Liver (tissue), 3 donors: ENCODE results near the gene RNF151.

ENCODE experiments used
- ATF3 ChIP-seq: IDR thresholded peaks from 2 replicates; pipeline ENCODE4 v1.6.1; 2016; ENCODE audit warnings: antibody characterized with exemption
- GABPA ChIP-seq, 2 donors: IDR thresholded peaks in 1 of 2; conservative IDR thresholded peaks in 1 of 2; 2 replicates each; pipeline ENCODE4 v1.6.1; 2016; ENCODE audit warnings: antibody characterized with exemption in 2 of 2, mild to moderate bottlenecking in 1 of 2, moderate library complexity in 1 of 2
- TAF1 ChIP-seq: conservative IDR thresholded peaks from 2 replicates; pipeline ENCODE4 v1.6.1; 2016; ENCODE audit warnings: antibody characterized with exemption, mild to moderate bottlenecking
- TF ChIP-seq, protein P1 (sequence below): fragments of 150-350 bp; IDR thresholded peaks from 2 replicates; pipeline ENCODE4 v1.5.1; 2017; ENCODE audit warnings: improper control_type of control experiment, low read depth, low read length; ENCODE audit not compliant: missing input control
- donor health status: healthy.
- donor health status: healthy.

GRCh38 chr16:1929578-1930337 lies 36.9 kb upstream of the RNF151 start:
- no peak for TF ChIP-seq TAF1
- TF ChIP-seq, protein P1, sequence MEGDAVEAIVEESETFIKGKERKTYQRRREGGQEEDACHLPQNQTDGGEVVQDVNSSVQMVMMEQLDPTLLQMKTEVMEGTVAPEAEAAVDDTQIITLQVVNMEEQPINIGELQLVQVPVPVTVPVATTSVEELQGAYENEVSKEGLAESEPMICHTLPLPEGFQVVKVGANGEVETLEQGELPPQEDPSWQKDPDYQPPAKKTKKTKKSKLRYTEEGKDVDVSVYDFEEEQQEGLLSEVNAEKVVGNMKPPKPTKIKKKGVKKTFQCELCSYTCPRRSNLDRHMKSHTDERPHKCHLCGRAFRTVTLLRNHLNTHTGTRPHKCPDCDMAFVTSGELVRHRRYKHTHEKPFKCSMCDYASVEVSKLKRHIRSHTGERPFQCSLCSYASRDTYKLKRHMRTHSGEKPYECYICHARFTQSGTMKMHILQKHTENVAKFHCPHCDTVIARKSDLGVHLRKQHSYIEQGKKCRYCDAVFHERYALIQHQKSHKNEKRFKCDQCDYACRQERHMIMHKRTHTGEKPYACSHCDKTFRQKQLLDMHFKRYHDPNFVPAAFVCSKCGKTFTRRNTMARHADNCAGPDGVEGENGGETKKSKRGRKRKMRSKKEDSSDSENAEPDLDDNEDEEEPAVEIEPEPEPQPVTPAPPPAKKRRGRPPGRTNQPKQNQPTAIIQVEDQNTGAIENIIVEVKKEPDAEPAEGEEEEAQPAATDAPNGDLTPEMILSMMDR = peak; percentile 99
- no peak for TF ChIP-seq ATF3
- no peak for TF ChIP-seq GABPA (IDR thresholded peaks at IDR 0.05 in 1 of 2, conservative IDR thresholded peaks at IDR 0.05 in 1 of 2)
